HG02678 (cell line): ENCODE results near the gene SORCS2.

Experiments
- ATAC-seq: cut with Tn5 transposase; IDR thresholded peaks from one replicate; pipeline ENCODE4 v1.9.1; 2021; ENCODE audit warnings: mild to moderate bottlenecking, moderate library complexity; ENCODE audit not compliant: unreplicated experiment

Gene SORCS2

GRCh38 chr4:7422151-7422897 is 230.0 kb downstream of the SORCS2 start:
- no peak for ATAC-seq

DNA sequence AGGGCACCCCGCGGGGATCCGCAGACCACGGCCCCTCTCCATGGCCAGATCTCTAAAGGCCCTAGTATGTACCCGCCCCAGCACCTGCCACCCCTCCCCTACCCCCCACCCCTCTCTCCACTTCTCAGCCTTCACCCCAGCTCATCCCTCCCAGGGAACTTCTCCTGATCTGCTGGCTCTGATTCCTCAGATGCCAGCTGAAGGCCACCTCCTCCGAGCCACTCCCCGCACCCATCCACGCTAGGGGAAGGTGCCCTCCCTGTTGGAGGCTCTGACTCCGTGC is 230.5 kb downstream of the SORCS2 start:
- no peak for ATAC-seq

- ATAC-seq, result no peak
These were observed 231.1 kb downstream of the SORCS2 start for GRCh38 chr4:7423391-7423790.

- ATAC-seq, result no peak
These were observed 231.6 kb downstream of the SORCS2 start for GRCh38 chr4:7423801-7424552.

DNA sequence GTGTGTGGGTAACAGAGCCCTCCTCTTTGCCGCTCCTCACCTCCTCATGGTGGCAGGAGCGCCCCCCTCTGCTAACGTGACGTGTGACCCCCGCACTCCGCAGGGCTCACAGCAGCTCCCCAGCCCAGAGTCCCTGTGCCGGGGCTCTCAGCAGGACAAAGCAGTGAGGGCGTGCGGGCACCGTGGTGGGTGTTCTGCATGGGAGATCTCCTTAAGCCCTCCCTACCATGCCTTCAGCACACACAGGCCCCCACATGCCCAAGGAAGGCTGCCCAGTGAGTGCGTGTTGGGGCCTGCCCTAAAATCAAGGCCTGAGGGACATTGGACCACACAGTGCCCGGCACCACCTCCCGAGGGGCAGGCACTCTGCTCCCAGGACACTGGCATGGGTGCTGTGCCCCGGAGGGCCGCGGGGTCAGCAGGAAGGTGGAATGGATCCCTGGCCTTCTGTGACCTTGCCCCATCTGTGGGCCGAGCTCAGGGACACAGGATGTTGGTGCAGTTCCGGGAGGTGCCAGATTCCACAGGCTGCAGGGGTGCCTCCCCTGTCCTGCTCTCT is 232.3 kb downstream of the SORCS2 start:
- no peak for ATAC-seq

DNA sequence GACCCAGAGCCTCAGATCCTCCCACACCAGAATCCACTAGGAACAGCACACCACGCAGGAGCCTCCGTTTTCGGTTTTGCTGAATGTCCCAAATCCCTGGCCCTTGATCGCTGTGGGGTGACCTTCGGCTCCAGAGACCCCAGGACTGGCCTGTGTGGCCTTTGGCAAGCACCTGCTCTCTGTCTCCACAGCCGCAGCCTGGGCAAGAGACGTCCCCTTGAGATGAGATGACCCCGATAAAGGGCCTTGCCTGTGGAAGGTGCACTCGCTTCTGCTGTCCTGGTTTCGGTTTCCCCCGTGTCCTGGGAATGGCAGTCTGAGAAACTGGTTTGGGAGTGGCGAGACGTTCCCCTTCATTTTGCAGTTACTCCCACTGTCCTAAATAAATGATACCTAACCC is 232.8 kb downstream of the SORCS2 start:
- no peak for ATAC-seq

- ATAC-seq, result no peak
These were observed 233.5 kb downstream of the SORCS2 start for GRCh38 chr4:7425591-7426468.

GRCh38 chr4:7426525-7427171 is 234.3 kb downstream of the SORCS2 start:
- no peak for ATAC-seq

DNA sequence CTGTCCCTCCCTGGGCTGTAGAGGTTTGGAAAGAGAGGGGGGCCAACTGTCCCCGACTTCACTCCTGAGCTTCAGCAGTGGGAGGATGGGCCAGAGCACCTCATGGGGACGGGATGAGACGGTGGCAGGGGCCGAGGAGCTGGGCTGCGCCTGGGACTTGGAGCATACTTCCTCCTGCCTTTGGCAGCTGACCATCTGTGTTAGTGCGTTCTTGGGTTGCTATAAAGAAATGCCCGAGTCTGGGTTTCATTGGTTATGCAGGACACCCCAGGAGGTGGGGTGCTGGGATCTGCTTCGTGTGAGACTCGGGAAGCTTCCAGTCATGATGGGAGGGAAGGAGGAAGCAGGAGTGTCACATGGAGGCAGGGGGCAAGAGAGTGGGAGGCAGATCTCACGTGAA is 235.0 kb downstream of the SORCS2 start:
- ATAC-seq, result no peak

DNA sequence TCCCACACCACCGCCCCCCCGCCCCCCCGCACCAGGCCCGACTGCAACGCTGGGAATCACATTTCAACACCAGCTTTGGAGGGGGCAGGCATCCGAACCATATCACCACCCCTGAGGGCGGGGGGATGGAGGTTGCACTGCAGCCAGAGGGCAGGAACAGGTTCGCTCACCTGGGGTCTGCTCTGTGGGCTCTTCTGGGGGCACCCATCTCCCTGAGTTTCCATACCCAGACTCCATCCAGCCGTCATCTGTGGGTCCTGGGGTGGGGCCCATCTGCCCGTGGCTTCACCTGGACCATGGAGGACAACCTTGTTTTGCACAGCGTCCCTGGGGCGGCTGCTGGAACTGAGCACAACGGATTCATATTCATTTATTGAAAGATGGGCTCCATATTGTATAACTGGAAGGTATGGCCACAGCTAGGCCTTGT is 235.5 kb downstream of the SORCS2 start:
- no peak for ATAC-seq

DNA sequence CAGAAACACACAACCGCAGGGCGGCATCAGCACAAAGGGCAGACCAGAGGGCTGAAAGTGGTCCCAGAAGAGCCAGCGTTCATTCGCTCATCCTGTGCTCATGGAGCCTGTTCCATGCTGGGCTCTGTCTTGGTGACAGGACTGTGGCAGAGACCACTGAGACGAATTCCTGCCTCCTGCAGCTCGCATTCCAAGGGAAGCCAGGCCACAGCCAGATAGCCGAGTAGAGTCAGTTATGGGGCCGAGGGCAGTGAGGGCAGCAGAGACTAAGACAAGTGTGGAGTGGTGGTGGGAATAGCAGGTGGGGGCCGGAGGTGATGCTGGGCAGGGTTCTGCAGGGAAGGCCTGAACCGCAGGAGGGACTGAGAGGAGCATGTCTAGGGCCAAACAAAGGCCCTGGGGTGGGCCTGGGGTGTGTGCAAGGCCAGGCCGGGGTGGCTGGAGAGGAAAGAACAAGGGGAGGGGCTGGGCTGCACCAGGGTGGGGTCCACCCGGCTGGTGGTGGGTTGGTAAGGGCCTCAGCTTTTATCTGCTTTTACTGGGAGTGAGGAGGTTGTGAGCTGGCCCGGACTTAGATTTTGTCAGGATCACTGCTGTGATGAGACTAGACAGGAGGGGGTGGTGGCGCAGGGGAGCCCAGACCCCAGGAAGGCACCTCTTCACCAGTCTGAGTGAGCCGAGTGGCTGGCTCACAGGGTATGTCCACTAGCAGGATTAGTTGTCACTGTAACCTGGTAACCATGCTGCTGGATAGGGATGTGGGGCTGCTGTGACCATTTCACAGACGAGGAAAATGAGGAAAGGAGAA is 236.1 kb downstream of the SORCS2 start:
- no peak for ATAC-seq

GRCh38 chr4:7429069-7429416 is 236.7 kb downstream of the SORCS2 start:
- no peak for ATAC-seq

DNA sequence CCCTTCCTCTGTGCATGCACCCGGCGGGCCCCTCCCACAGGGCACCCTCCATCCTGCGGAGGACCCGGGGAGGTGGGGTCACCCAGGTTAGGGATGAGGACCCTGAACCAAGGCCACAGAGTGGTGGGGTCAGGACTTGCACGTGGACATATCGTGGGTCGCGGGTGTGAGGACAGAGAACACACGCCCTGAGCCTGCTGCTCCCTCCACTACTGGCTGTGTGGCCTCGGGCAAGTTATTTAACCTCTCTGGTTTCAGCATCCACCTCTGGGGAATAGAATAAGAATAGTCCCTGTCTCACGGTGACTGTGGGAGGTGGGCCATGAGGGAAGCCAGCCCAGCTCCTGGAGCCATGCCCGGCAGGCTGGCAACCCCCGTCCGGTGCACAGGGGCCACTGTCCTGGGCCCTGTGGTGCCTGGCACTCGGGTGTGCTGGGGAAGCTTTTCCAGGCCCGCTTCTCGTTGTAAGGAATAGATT is 237.3 kb downstream of the SORCS2 start:
- no peak for ATAC-seq

GRCh38 chr4:7430368-7430964 is 238.1 kb downstream of the SORCS2 start:
- ATAC-seq, result no peak

- ATAC-seq, result no peak
These were observed 238.8 kb downstream of the SORCS2 start for GRCh38 chr4:7430965-7431695.

- no peak for ATAC-seq
These were observed 239.6 kb downstream of the SORCS2 start for GRCh38 chr4:7431696-7432530.

- ATAC-seq, result no peak
These were observed 240.4 kb downstream of the SORCS2 start for GRCh38 chr4:7432531-7433375.
